Measurements from ENCODE around the gene SLC49A4.

Gene SLC49A4

GRCh38 chr3:122859021-122859805, 64.3 kb downstream of the SLC49A4 start:
- no peak for DNase-seq

- DNase-seq: no peak
Observed at GRCh38 chr3:122862381-122862780, 67.5 kb downstream of the SLC49A4 start.

GRCh38 chr3:122864498-122864897, 69.6 kb downstream of the SLC49A4 start:
- no peak for DNase-seq

GRCh38 chr3:122868322-122868721, 73.5 kb downstream of the SLC49A4 start:
- DNase-seq: no peak

- DNase-seq: no peak
Observed at GRCh38 chr3:122873741-122874515, 79.1 kb downstream of the SLC49A4 start.

- no peak for DNase-seq
Observed at GRCh38 chr3:122875547-122876127, 80.8 kb downstream of the SLC49A4 start.

- DNase-seq: no peak
Observed at GRCh38 chr3:122880173-122880572, 85.3 kb downstream of the SLC49A4 start.

- no peak for DNase-seq
Observed at GRCh38 chr3:122880624-122881023, 85.8 kb downstream of the SLC49A4 start.

- DNase-seq: no peak
Observed at GRCh38 chr3:122882361-122882947, 87.6 kb downstream of the SLC49A4 start.

- DNase-seq: no peak
Observed at GRCh38 chr3:122886251-122886650, 91.4 kb downstream of the SLC49A4 start.

- DNase-seq: no peak
Observed at GRCh38 chr3:122886946-122887345, 92.1 kb downstream of the SLC49A4 start.

- no peak for DNase-seq
Observed at GRCh38 chr3:122890077-122890719, 95.3 kb downstream of the SLC49A4 start.

GRCh38 chr3:122890720-122891220, 95.9 kb downstream of the SLC49A4 start:
- DNase-seq: no peak

GRCh38 chr3:122892118-122892960, 97.5 kb downstream of the SLC49A4 start:
- no peak for DNase-seq

- DNase-seq: no peak
Observed at GRCh38 chr3:122893282-122893681, 98.4 kb downstream of the SLC49A4 start.

GRCh38 chr3:122893754-122894668, 99.1 kb downstream of the SLC49A4 start:
- DNase-seq: no peak

GRCh38 chr3:122898298-122898697, 103.4 kb downstream of the SLC49A4 start:
- no peak for DNase-seq

- DNase-seq: no peak
Observed at GRCh38 chr3:122902326-122902725, 107.5 kb downstream of the SLC49A4 start.

- DNase-seq: no peak
Observed at GRCh38 chr3:122903171-122903570, 108.3 kb downstream of the SLC49A4 start.

- DNase-seq: no peak
Observed at GRCh38 chr3:122907471-122907870, 112.6 kb downstream of the SLC49A4 start.

- no peak for DNase-seq
Observed at GRCh38 chr3:122908251-122908650, 113.4 kb downstream of the SLC49A4 start.
